GM23248 (cell line): Measurements from ENCODE around the gene PPP5C.

Experiments used
- EZH2 ChIP-seq: fragments of 200-600 bp; sonication (generic); IDR thresholded peaks from 2 replicates; pipeline ENCODE4 v1.6.1; 2018; ENCODE audit warnings: antibody characterized with exemption, mild to moderate bottlenecking; ENCODE audit not compliant: insufficient read depth, poor library complexity, severe bottlenecking
- EZH2phosphoT487 ChIP-seq: fragments of 200-600 bp; sonication (generic); IDR thresholded peaks from 2 replicates; pipeline ENCODE4 v1.6.1; 2018; ENCODE audit warnings: antibody characterized with exemption, moderate library complexity, mild to moderate bottlenecking, low read depth; ENCODE audit not compliant: insufficient read depth

DNA sequence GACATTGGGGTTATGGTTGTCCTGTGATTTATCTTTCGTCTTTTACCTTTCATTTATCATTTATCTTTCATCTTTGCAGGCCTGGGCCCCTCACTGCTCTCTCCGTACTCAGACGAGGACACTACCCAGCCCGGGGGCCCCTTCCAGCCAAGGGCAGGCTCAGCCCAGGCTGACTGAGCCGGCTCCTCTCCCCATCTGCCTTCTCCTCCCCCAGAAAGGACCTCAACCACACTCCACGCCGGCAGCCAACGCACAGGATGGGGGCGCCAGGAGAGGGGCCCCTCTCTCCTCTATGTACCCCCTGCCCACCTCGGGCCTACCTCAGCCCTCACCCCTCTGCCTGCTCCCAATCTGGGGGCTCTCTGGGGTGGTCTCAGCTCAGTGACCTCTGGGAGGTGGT is 7.4 kb upstream of the PPP5C start:
- no peak for TF ChIP-seq EZH2
- TF ChIP-seq EZH2phosphoT487: no peak
